Caco-2 (cell line): ENCODE results near the gene KIFC3. TPM values are rescaled to one million over a fixed set of nuclear protein-coding genes. Genes with fewer than 3 reads are reported as not detected.

Experiments
- BruUV-seq: library from RNA; stranded (reverse); fragments of 400-500 nt; replicated peaks from 2 replicates; lab custom pipeline; 2021; lab: Mats Ljungman, UMichigan
- CTCF ChIA-PET: fragments of 300-600 bp; sonication (Branson Sonifier 250); formaldehyde crosslinking; loops from one replicate; lab custom pipeline; 2022; ENCODE audit warnings: antibody characterized with exemption; lab: Charles Lee
- POLR2A ChIA-PET: fragments of 300-600 bp; sonication (Branson Sonifier 250); formaldehyde crosslinking; loops from one replicate; lab custom pipeline; 2022; ENCODE audit warnings: antibody characterized with exemption; lab: Charles Lee
- DNase-seq, 2 experiments: peaks; one replicate each; pipeline versions ENCODE4 v3.0.0 to v3.0.0-alpha.2; 2020 to 2022
- H3K27me3 ChIP-seq: replicated peaks from 2 replicates; pipeline ENCODE4 v1.6.0; 2011; ENCODE audit warnings: low read length; ENCODE audit not compliant: control insufficient read depth, insufficient read depth
- H3K36me3 ChIP-seq: 2 replicates; pipeline ENCODE4 v1.5.1; 2011; ENCODE audit warnings: low read length; ENCODE audit not compliant: control insufficient read depth, insufficient read depth
- H3K4me1 ChIP-seq: fragments of 250-450 bp; sonication (Bioruptor Pico); 2 replicates; pipeline ENCODE4 v1.5.1; 2020; ENCODE audit warnings: mild to moderate bottlenecking
- H3K4me3 ChIP-seq: 2 replicates; pipeline ENCODE4 v1.5.1; 2011; ENCODE audit warnings: low read depth, mild to moderate bottlenecking, control low read depth, low read length
- H3K9me3 ChIP-seq: fragments of 250-450 bp; sonication (Bioruptor Pico); 2 replicates; pipeline ENCODE4 v1.5.1; 2020; ENCODE audit warnings: mild to moderate bottlenecking, moderate library complexity
- H3K27ac Mint-ChIP-seq: one replicate; pipeline ENCODE4 v1.8.0; 2022; ENCODE audit warnings: mixed read lengths; ENCODE audit not compliant: unreplicated experiment
- H3K27me3 Mint-ChIP-seq: one replicate; pipeline ENCODE4 v1.8.0; 2022; ENCODE audit warnings: mixed read lengths; ENCODE audit not compliant: insufficient read depth, unreplicated experiment
- H3K36me3 Mint-ChIP-seq: one replicate; pipeline ENCODE4 v1.8.0; 2022; ENCODE audit warnings: mild to moderate bottlenecking, mixed read lengths; ENCODE audit not compliant: insufficient read depth, unreplicated experiment
- H3K4me1 Mint-ChIP-seq: one replicate; pipeline ENCODE4 v1.8.0; 2022; ENCODE audit warnings: low read depth, mixed read lengths; ENCODE audit not compliant: unreplicated experiment
- H3K4me3 Mint-ChIP-seq: one replicate; pipeline ENCODE4 v1.8.0; 2022; ENCODE audit warnings: mild to moderate bottlenecking, moderate library complexity, mixed read lengths; ENCODE audit not compliant: unreplicated experiment
- H3K9me3 Mint-ChIP-seq: one replicate; pipeline ENCODE4 v1.8.0; 2022; ENCODE audit warnings: mixed read lengths; ENCODE audit not compliant: unreplicated experiment
- intact Hi-C: fragments of 100-400 bp; cut with micrococcal nuclease; formaldehyde crosslinking; loops from one replicate; pipeline ENCODE4 v1.10.0; 2022; ENCODE audit not compliant: unreplicated experiment
- total RNA-seq: library from RNA; stranded (reverse); gene quantifications from 2 replicates; pipeline ENCODE4 v1.2.3, GENCODE V29; 2022
- TF ChIP-seq, protein P1 (sequence below), 2 experiments: fragments of 200-600 bp in 1 of 2; IDR thresholded peaks; 1 replicate in 1 of 2; 2 replicates in 1 of 2; pipeline versions ENCODE4 v1.5.1 to v1.8.0; 2011 to 2022; ENCODE audit warnings: antibody characterized with exemption in 1 of 2, control low read depth in 1 of 2, inconsistent platforms in 1 of 2, low read depth in 1 of 2, low read length in 1 of 2, mild to moderate bottlenecking in 1 of 2, moderate library complexity in 1 of 2; ENCODE audit not compliant: insufficient read depth in 1 of 2, severe bottlenecking in 1 of 2, unreplicated experiment in 1 of 2

The KIFC3 gene
- total RNA-seq, 1 experiment from 2014 or later: 103 TPM

DNA sequence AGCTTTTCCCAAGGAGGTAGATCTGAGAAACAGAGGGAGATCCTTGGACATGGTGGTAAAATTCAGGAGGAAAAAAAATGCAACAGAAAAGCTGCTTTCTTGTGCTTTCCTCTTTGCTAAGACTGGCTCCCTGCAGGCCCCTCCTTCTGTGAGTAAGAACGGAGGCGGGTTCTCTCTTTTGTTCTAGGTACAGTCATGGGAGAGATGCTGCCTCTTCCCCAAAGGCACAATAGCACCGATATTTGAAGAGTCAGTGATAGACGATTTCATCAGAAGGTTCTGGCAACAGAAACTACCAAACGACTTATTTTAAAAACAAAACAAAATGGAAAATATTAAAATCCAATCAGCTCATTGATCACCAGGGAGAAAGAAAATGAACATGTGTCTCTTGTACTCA is 32.6 kb upstream of the KIFC3 start:
- intact Hi-C loops: no loop called here
- H3K4me3 ChIP-seq: no peak overlapping the region
- no peak overlapping the region for H3K4me3 Mint-ChIP-seq
- TF ChIP-seq, protein P1, sequence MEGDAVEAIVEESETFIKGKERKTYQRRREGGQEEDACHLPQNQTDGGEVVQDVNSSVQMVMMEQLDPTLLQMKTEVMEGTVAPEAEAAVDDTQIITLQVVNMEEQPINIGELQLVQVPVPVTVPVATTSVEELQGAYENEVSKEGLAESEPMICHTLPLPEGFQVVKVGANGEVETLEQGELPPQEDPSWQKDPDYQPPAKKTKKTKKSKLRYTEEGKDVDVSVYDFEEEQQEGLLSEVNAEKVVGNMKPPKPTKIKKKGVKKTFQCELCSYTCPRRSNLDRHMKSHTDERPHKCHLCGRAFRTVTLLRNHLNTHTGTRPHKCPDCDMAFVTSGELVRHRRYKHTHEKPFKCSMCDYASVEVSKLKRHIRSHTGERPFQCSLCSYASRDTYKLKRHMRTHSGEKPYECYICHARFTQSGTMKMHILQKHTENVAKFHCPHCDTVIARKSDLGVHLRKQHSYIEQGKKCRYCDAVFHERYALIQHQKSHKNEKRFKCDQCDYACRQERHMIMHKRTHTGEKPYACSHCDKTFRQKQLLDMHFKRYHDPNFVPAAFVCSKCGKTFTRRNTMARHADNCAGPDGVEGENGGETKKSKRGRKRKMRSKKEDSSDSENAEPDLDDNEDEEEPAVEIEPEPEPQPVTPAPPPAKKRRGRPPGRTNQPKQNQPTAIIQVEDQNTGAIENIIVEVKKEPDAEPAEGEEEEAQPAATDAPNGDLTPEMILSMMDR (IDR thresholded peaks at IDR 0.05; ENCODE audit: insufficient read depth in 1 of 2, low read depth in 1 of 2, low read length in 1 of 2, severe bottlenecking in 1 of 2, unreplicated experiment in 1 of 2): no peak
- DNase-seq: no peak
- H3K9me3 Mint-ChIP-seq: no peaks in the 10 kb centered on the region
- BruUV-seq: no TSS peak
- no peaks in the 10 kb centered on the region for H3K36me3 Mint-ChIP-seq
- ChIA-PET CTCF (interaction anchor here (1.1 to 1.5 kb wide), 2 partner anchors 13 to 28 kb away, joined by 3 to 4 read pairs; no protein-coding TSS in a partner anchor), POLR2A (no interaction called here)
- 0 out of 2 replicates have a peak, but pooled peaks cover under 1% of the 10 kb centered on the region for H3K9me3 ChIP-seq
- peaks cover 7% of the 10 kb centered on the region for H3K4me1 Mint-ChIP-seq
- H3K36me3 ChIP-seq: no peaks in the 10 kb centered on the region
- peaks cover 12% of the 10 kb centered on the region for H3K4me1 ChIP-seq
- H3K27me3 ChIP-seq: no peaks in the 10 kb centered on the region
- H3K27ac Mint-ChIP-seq: no peak overlapping the region
- no peaks in the 10 kb centered on the region for H3K27me3 Mint-ChIP-seq

DNA sequence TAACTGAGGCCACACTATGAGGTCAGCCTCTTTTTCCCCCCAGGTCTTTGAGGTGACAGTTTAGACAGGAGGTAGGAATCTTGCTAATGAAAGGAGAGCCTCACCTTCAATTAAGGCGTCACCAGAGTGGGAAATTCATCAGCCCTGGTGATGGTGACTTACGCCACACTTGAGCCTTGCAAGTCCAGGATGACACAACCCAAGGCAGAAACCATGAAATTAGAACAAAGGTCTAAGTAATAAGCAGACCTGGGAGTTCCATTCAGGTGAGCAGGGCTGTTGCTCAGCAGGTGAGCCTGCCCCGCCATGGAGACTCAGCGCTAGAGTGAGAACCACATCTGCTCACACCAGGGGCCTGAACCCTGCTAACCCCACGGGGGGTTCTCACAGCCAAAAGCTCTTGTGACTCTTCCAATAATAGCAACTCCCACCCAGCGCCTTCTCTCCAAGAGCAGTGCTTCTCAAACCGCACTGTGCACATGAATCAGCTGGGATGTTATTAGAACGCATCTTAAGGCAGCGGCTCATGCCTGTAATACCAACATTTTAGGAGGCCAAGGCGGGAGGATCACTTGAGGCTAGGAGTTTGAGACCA is 28.7 kb upstream of the KIFC3 start:
- H3K27me3 Mint-ChIP-seq: no peaks in the 10 kb centered on the region
- no peaks in the 10 kb centered on the region for H3K36me3 Mint-ChIP-seq
- intact Hi-C loops: loop anchor here (1.0 kb wide), 1 partner anchor 10 kb away; no protein-coding TSS in a partner anchor
- H3K4me1 Mint-ChIP-seq: peaks cover 17% of the 10 kb centered on the region
- no TSS peak for BruUV-seq
- DNase-seq: peak; percentile 53 to 56
- H3K36me3 ChIP-seq: no peaks in the 10 kb centered on the region
- peak overlapping the region; percentile 34 for H3K27ac Mint-ChIP-seq
- ChIA-PET CTCF (interaction anchor here (0.5 to 1.0 kb wide), 2 partner anchors 13 to 32 kb away, joined by 3 to 4 read pairs; no protein-coding TSS in a partner anchor), POLR2A (no interaction called here)
- H3K4me3 Mint-ChIP-seq: no peak overlapping the region
- TF ChIP-seq, protein P1 (IDR thresholded peaks at IDR 0.05; ENCODE audit: insufficient read depth in 1 of 2, low read depth in 1 of 2, low read length in 1 of 2, severe bottlenecking in 1 of 2, unreplicated experiment in 1 of 2): no peak
- H3K4me3 ChIP-seq: no peak overlapping the region
- no peaks in the 10 kb centered on the region for H3K27me3 ChIP-seq
- H3K9me3 Mint-ChIP-seq: no peaks in the 10 kb centered on the region
- H3K4me1 ChIP-seq: peaks cover 27% of the 10 kb centered on the region
- H3K9me3 ChIP-seq: no peaks in the 10 kb centered on the region

DNA sequence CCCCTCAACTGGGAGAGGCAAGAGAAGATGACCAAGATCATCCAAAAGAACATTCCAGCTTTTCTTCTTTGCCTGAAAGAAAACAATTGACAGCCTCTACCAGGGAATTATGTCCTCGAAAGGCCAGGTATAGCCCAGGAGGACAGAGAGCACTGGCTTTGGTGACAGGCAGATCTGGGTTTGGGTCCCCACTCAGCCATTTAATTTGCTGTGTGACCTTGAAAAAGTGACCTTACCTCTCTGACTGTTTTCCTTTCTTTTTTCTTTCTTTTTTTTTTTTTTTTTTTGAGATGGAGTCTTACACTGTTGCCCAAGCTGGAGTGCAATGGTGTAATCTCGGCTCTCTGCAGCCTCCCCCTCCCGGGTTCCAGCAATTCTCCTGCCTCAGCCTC is 27.7 kb upstream of the KIFC3 start:
- Histone ChIP-seq H3K4me3 (no peak overlapping the region), H3K36me3 (no peaks in the 10 kb centered on the region), H3K9me3 (no peaks in the 10 kb centered on the region), H3K27me3 (no peaks in the 10 kb centered on the region), H3K4me1 (peaks cover 37% of the 10 kb centered on the region)
- H3K27me3 Mint-ChIP-seq: no peaks in the 10 kb centered on the region
- no peak overlapping the region for H3K4me3 Mint-ChIP-seq
- DNase-seq: no peak
- intact Hi-C loops: no loop called here
- ChIA-PET POLR2A (no interaction called here), CTCF (interaction anchor here (0.7 to 0.9 kb wide), 2 partner anchors 30 to 189 kb away, joined by 3 to 4 read pairs; no protein-coding TSS in a partner anchor)
- peaks cover 27% of the 10 kb centered on the region for H3K4me1 Mint-ChIP-seq
- no peaks in the 10 kb centered on the region for H3K9me3 Mint-ChIP-seq
- no TSS peak for BruUV-seq
- H3K36me3 Mint-ChIP-seq: peaks cover 4% of the 10 kb centered on the region
- H3K27ac Mint-ChIP-seq: no peak overlapping the region
- TF ChIP-seq, protein P1 (IDR thresholded peaks at IDR 0.05; ENCODE audit: insufficient read depth in 1 of 2, low read depth in 1 of 2, low read length in 1 of 2, severe bottlenecking in 1 of 2, unreplicated experiment in 1 of 2): no peak
